K562 (cell line): ENCODE results near the gene TNFRSF19. TPM values are rescaled to one million over a fixed set of nuclear protein-coding genes. Genes with fewer than 3 reads are reported as not detected.

Experiments used
- ATAC-seq: fragments of 200-7000 bp; cut with Tn5 transposase; 3 replicates; pipeline ENCODE4 v1.9.1; 2020; ENCODE audit warnings: moderate library complexity
- BruUV-seq: library from RNA; stranded (reverse); fragments of 400-500 nt; replicated peaks from 2 replicates; lab custom pipeline; 2021; lab: Mats Ljungman, UMichigan
- CTCF ChIA-PET: fragments of 300-600 bp; formaldehyde crosslinking; extraction: SDS; loops from one replicate; lab custom pipeline; 2021; ENCODE audit warnings: low intra/inter-chr PET ratio; lab: Yijun Ruan, JAX
- POLR2A ChIA-PET: fragments of 300-600, 350-650 bp; sonication (Branson Sonifier 250); formaldehyde crosslinking; extraction: SDS; loops from one replicate; lab custom pipeline; 2021; ENCODE audit warnings: antibody characterized with exemption, inconsistent platforms; lab: Yijun Ruan, JAX
- DNase-seq, 4 experiments: peaks; one replicate each; pipeline versions ENCODE4 v3.0.0 to v3.0.0-alpha.2; 2011 to 2018; ENCODE audit warnings: low spot score in 3 of 4, mixed read lengths in 3 of 4; ENCODE audit errors: extremely low read depth in 1 of 4
- FAIRE-seq: peaks from 2 replicates; lab custom pipeline; 2011; peaks lifted over from hg19 to GRCh38; lab: Jason Lieb, UNC
- H2AFZ ChIP-seq: 2 replicates; pipeline ENCODE4 v1.6.0; 2011; ENCODE audit warnings: low read depth, low read length, control low read depth, inconsistent platforms
- H3K27ac ChIP-seq: fragments of 200-600 bp; 3 replicates; pipeline ENCODE4 v1.8.0; 2011; ENCODE audit warnings: low read depth, mild to moderate bottlenecking, control low read depth, inconsistent platforms, low read length, moderate library complexity, mixed read lengths; ENCODE audit errors: extremely low read depth
- H3K27me3 ChIP-seq, 2 experiments: fragments of 300-600 bp in 1 of 2; 2 replicates in 1 of 2; 3 replicates in 1 of 2; pipeline versions ENCODE4 v1.6.0 to v1.8.0; 2011; ENCODE audit warnings: inconsistent platforms in 2 of 2, low read length in 2 of 2, mild to moderate bottlenecking in 1 of 2, mixed read lengths in 1 of 2, moderate library complexity in 1 of 2; ENCODE audit not compliant: control insufficient read depth in 2 of 2, insufficient read depth in 2 of 2
- H3K36me3 ChIP-seq: fragments of 300-600 bp; 3 replicates; pipeline ENCODE4 v1.8.0; 2011; ENCODE audit warnings: mild to moderate bottlenecking, low read length, inconsistent platforms; ENCODE audit not compliant: control insufficient read depth, insufficient read depth
- H3K4me1 ChIP-seq, 2 experiments: fragments of 200-600 bp in 1 of 2; replicated peaks in 1 of 2; 2 replicates in 1 of 2; 3 replicates in 1 of 2; pipeline versions ENCODE4 v1.5.1 to v1.8.0; 2011; ENCODE audit warnings: inconsistent platforms in 2 of 2, low read length in 2 of 2, mild to moderate bottlenecking in 1 of 2, mixed read lengths in 1 of 2, moderate library complexity in 1 of 2; ENCODE audit not compliant: control insufficient read depth in 2 of 2, insufficient read depth in 2 of 2
- H3K4me2 ChIP-seq: 2 replicates; pipeline ENCODE4 v1.6.1; 2011; ENCODE audit warnings: low read length, control low read depth, inconsistent platforms, mixed read lengths; ENCODE audit not compliant: insufficient read depth
- H3K4me3 ChIP-seq: fragments of 200-600 bp; sonication (generic), shearing (Covaris generic); 2 replicates; pipeline ENCODE4 v1.5.1; 2016; ENCODE audit warnings: control low read depth, inconsistent platforms
- H3K79me2 ChIP-seq: fragments of 200-600 bp; 3 replicates; pipeline ENCODE4 v1.8.0; 2011; ENCODE audit warnings: low read length, inconsistent platforms; ENCODE audit not compliant: control insufficient read depth, insufficient read depth
- H3K9ac ChIP-seq, 2 experiments: 2 replicates each; pipeline versions ENCODE4 v1.6.0 to v1.6.1; 2011; ENCODE audit warnings: low read depth in 2 of 2, low read length in 2 of 2, control low read depth in 1 of 2, inconsistent platforms in 1 of 2, mild to moderate bottlenecking in 1 of 2, mixed read lengths in 1 of 2; ENCODE audit not compliant: insufficient read depth in 1 of 2
- H3K9me1 ChIP-seq: one replicate; pipeline ENCODE4 v1.6.0; 2011; ENCODE audit warnings: inconsistent platforms, mild to moderate bottlenecking, low read length, moderate library complexity; ENCODE audit not compliant: control insufficient read depth, insufficient read depth
- H3K9me3 ChIP-seq: replicated peaks from 2 replicates; pipeline ENCODE4 v1.5.1; 2011; ENCODE audit warnings: low read depth, low read length, inconsistent platforms; ENCODE audit not compliant: control insufficient read depth, insufficient read depth
- H4K20me1 ChIP-seq: replicated peaks from 2 replicates; pipeline ENCODE4 v1.6.1; 2011; ENCODE audit warnings: low read length, inconsistent platforms, mixed read lengths; ENCODE audit not compliant: control insufficient read depth, insufficient read depth
- ARHGAP35 ChIP-seq: fragments of 450-650 bp; IDR thresholded peaks from 2 replicates; pipeline ENCODE4 v1.6.1; 2018; ENCODE audit not compliant: partially characterized antibody
- FOS ChIP-seq: IDR thresholded peaks from 3 replicates; pipeline ENCODE4 v1.6.1; 2011; ENCODE audit not compliant: insufficient read length; ENCODE audit errors: extremely low read depth
- FOXK2 ChIP-seq, 2 experiments: fragments of 450-650 bp; IDR thresholded peaks in 1 of 2; conservative IDR thresholded peaks in 1 of 2; 2 replicates each; pipeline ENCODE4 v1.6.1; 2016; ENCODE audit warnings: low read depth in 2 of 2, mild to moderate bottlenecking in 1 of 2
- HDAC8 ChIP-seq: fragments of 450-650 bp; IDR thresholded peaks from 2 replicates; pipeline ENCODE4 v1.6.1; 2016; ENCODE audit warnings: mild to moderate bottlenecking, missing genetic modification characterization, moderate library complexity, missing compliant biosample characterization
- MCM7 ChIP-seq, 2 experiments: fragments of 450-650 bp; IDR thresholded peaks; 2 replicates each; pipeline ENCODE4 v1.6.1; 2016 to 2018
- RCOR1 ChIP-seq, 2 experiments: IDR thresholded peaks; 2 replicates each; pipeline ENCODE4 v1.6.1; 2012; ENCODE audit warnings: low read depth in 2 of 2, low read length in 2 of 2, borderline replicate concordance in 1 of 2, improper control_type of control experiment in 1 of 2
- SP1 ChIP-seq: sonication (generic); formaldehyde crosslinking; IDR thresholded peaks from 2 replicates; pipeline ENCODE4 v1.8.1; 2022; ENCODE audit warnings: mild to moderate bottlenecking, missing genetic modification reagents
- ZNF134 ChIP-seq: fragments of 250-450 bp; sonication (Bioruptor Pico); conservative IDR thresholded peaks from 2 replicates; pipeline ENCODE4 v1.4.0; 2020
- ZNF41 ChIP-seq: fragments of 250-450 bp; sonication (Bioruptor Pico); conservative IDR thresholded peaks from 2 replicates; pipeline ENCODE4 v1.4.0; 2020; ENCODE audit warnings: mild to moderate bottlenecking
- ZNF518B ChIP-seq: fragments of 250-450 bp; sonication (Bioruptor Pico); IDR thresholded peaks from 2 replicates; pipeline ENCODE4 v1.5.0; 2021; ENCODE audit warnings: mild to moderate bottlenecking, moderate library complexity
- WGBS: fragments of 100-300 bp; shearing (Covaris generic); methylation state at CpG from one replicate; pipeline ENCODE4 v1.1.6; 2016; ENCODE audit warnings: low coverage, mixed read lengths; ENCODE audit not compliant: insufficient coverage; ENCODE audit errors: missing lambda C conversion rate; 5-methylcytosine and 5-hydroxymethylcytosine counted together
- in situ Hi-C: fragments of 300-500 bp; cut with MboI; formaldehyde crosslinking; loops from 4 replicates; pipeline ENCODE4 v1.15.0; 2018; ENCODE audit warnings: inconsistent platforms, mixed read lengths
- intact Hi-C: fragments of 100-400 bp; cut with micrococcal nuclease; formaldehyde crosslinking; loops from 2 replicates; pipeline ENCODE4 v1.14.2; 2022
- polyA plus RNA-seq, 8 experiments: library from polyadenylated mRNA; depleted of rRNA in 4 of 8; stranded (reverse) in 5 of 8; unstranded in 3 of 8; fragments of >200 nt; fragmentation: Nextera tagmentation in 2 of 8; fragmentation: Illumina TruSeq in 1 of 8; extraction: Ambion mirVana in 2 of 8; extraction: Trizol in 1 of 8; gene quantifications; 2 replicates each; pipeline versions ENCODE4 v1.2.1 to v1.2.3, GENCODE V29; 2011 to 2014; ENCODE audit warnings: inconsistent platforms in 1 of 8, missing spikeins in 1 of 8
- total RNA-seq, 7 experiments: library from RNA; depleted of rRNA in 6 of 7; stranded (reverse); fragments of >200 nt in 6 of 7; fragmentation: Illumina TruSeq in 2 of 7; extraction: Trizol in 2 of 7; gene quantifications; 2 replicates each; pipeline versions ENCODE4 v1.2.1 to v1.2.3, GENCODE V29; 2011 to 2021; ENCODE audit warnings: low replicate concordance in 1 of 7
- TF ChIP-seq, protein P1 (sequence below), 2 experiments: fragments of 450-650 bp; formaldehyde crosslinking in 1 of 2; IDR thresholded peaks; 2 replicates each; pipeline versions ENCODE4 v1.4.0 to v1.6.1; 2014 to 2020; ENCODE audit warnings: mild to moderate bottlenecking in 2 of 2, borderline replicate concordance in 1 of 2, low read depth in 1 of 2

TNFRSF19 gene
- total and polyA plus RNA-seq, 9 of the 15 experiments (the other 6 are each of a cell fraction or from before 2014, with no cell fraction given) = 0.01 to 0.07 TPM; not detected in 7

- Histone ChIP-seq H3K4me3 (no peak overlapping the region), H3K9me1 (no peaks in the 10 kb centered on the region), H3K4me1 (no peaks in the 10 kb centered on the region), H2AFZ (no peak overlapping the region), H3K36me3 (no peaks in the 10 kb centered on the region), H4K20me1 (no peaks in the 10 kb centered on the region), H3K9ac (no peak overlapping the region), H3K27me3 (peaks cover 0 to under 1% of the 10 kb centered on the region in 2 experiments; a peak in 3 of 5 replicates), H3K4me2 (no peak overlapping the region), H3K79me2 (no peaks in the 10 kb centered on the region), H3K27ac (no peak overlapping the region), H3K9me3 (no peaks in the 10 kb centered on the region)
- intact Hi-C loops (no loop called here), in situ Hi-C loops (no loop called here)
- ChIA-PET POLR2A (no interaction called here), CTCF (no interaction called here)
- ATAC-seq (no peak), DNase-seq (no peak), FAIRE-seq (no peak)
- WGBS = 4% methylated on average over 2 of the region's 2 CpGs
- no TSS peak for BruUV-seq
- TF ChIP-seq HDAC8 (tag) (no peak), SP1 (CRISPR knock-in tag) (no peak), ZNF41 (CRISPR knock-in tag) (no peak), ZNF134 (CRISPR knock-in tag) (no peak), ARHGAP35 (no peak), FOXK2 (conservative IDR thresholded peaks at IDR 0.05 in 1 of 2, IDR thresholded peaks at IDR 0.05 in 1 of 2; ENCODE audit: low read depth in 2 of 2) (no peak), MCM7 (IDR thresholded peaks at IDR 0.05) (no peak), ZNF518B (CRISPR knock-in tag) (no peak), RCOR1 (IDR thresholded peaks at IDR 0.05; ENCODE audit: borderline replicate concordance in 1 of 2, low read depth in 2 of 2, low read length in 2 of 2) (no peak), FOS (no peak)
- TF ChIP-seq, protein P1, sequence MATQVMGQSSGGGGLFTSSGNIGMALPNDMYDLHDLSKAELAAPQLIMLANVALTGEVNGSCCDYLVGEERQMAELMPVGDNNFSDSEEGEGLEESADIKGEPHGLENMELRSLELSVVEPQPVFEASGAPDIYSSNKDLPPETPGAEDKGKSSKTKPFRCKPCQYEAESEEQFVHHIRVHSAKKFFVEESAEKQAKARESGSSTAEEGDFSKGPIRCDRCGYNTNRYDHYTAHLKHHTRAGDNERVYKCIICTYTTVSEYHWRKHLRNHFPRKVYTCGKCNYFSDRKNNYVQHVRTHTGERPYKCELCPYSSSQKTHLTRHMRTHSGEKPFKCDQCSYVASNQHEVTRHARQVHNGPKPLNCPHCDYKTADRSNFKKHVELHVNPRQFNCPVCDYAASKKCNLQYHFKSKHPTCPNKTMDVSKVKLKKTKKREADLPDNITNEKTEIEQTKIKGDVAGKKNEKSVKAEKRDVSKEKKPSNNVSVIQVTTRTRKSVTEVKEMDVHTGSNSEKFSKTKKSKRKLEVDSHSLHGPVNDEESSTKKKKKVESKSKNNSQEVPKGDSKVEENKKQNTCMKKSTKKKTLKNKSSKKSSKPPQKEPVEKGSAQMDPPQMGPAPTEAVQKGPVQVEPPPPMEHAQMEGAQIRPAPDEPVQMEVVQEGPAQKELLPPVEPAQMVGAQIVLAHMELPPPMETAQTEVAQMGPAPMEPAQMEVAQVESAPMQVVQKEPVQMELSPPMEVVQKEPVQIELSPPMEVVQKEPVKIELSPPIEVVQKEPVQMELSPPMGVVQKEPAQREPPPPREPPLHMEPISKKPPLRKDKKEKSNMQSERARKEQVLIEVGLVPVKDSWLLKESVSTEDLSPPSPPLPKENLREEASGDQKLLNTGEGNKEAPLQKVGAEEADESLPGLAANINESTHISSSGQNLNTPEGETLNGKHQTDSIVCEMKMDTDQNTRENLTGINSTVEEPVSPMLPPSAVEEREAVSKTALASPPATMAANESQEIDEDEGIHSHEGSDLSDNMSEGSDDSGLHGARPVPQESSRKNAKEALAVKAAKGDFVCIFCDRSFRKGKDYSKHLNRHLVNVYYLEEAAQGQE (IDR thresholded peaks at IDR 0.05; ENCODE audit: borderline replicate concordance) = no peak
- TF ChIP-seq, protein P1 (CRISPR knock-in tag; IDR thresholded peaks at IDR 0.05; ENCODE audit: low read depth) = no peak
These were observed 12.5 kb upstream of the TNFRSF19 start for GRCh38 chr13:23557733-23558132.
